Lower leg skin (tissue), 4 donors: Measurements from ENCODE around the gene GPC1. TPM values are rescaled to one million over a fixed set of nuclear protein-coding genes. Genes with fewer than 3 reads are reported as not detected.
A peak's percentile ranks its signal among the peaks of the same experiment; 100 is the strongest.

Source experiments
- DNase-seq, 2 donors: peaks; one replicate each; pipeline ENCODE4 v3.0.0-alpha.2; 2019; ENCODE audit warnings: low spot score in 2 of 2
- H3K4me3 ChIP-seq: fragments of 200-600 bp; sonication (generic); 2 replicates; pipeline ENCODE4 v1.5.1; 2017; ENCODE audit warnings: mild to moderate bottlenecking, low read depth; ENCODE audit not compliant: poor library complexity, severe bottlenecking
- POLR2A ChIP-seq, 2 donors: fragments of 450-650 bp; IDR thresholded peaks; one replicate each; pipeline ENCODE4 v1.6.1; 2016 to 2017; ENCODE audit warnings: antibody characterized with exemption in 2 of 2, mild to moderate bottlenecking in 1 of 2, moderate library complexity in 1 of 2
- WGBS, 2 donors: methylation state at CpG; one replicate each; pipeline ENCODE4 v1.1.5; 2018; 5-methylcytosine and 5-hydroxymethylcytosine counted together
- intact Hi-C: fragments of 100-400 bp; cut with DNase I; formaldehyde crosslinking; loops from one replicate; pipeline ENCODE4 v1.15.0; 2023; ENCODE audit warnings: low total_unique reads
- total RNA-seq, 4 donors: library from RNA; depleted of rRNA; stranded (reverse); fragments of >200 nt; gene quantifications; one replicate each; pipeline ENCODE4 v1.1.0, GENCODE V29; 2016
- TF ChIP-seq, protein P1 (sequence below), 3 donors: fragments of 450-650 bp; IDR thresholded peaks; one replicate each; pipeline ENCODE4 v1.5.1; 2016; ENCODE audit warnings: antibody characterized with exemption in 3 of 3, mild to moderate bottlenecking in 3 of 3, moderate library complexity in 2 of 3

The GPC1 gene
- total RNA-seq, 4 donors from 2014 or later = 87.6 to 145 (median 114) TPM

DNA sequence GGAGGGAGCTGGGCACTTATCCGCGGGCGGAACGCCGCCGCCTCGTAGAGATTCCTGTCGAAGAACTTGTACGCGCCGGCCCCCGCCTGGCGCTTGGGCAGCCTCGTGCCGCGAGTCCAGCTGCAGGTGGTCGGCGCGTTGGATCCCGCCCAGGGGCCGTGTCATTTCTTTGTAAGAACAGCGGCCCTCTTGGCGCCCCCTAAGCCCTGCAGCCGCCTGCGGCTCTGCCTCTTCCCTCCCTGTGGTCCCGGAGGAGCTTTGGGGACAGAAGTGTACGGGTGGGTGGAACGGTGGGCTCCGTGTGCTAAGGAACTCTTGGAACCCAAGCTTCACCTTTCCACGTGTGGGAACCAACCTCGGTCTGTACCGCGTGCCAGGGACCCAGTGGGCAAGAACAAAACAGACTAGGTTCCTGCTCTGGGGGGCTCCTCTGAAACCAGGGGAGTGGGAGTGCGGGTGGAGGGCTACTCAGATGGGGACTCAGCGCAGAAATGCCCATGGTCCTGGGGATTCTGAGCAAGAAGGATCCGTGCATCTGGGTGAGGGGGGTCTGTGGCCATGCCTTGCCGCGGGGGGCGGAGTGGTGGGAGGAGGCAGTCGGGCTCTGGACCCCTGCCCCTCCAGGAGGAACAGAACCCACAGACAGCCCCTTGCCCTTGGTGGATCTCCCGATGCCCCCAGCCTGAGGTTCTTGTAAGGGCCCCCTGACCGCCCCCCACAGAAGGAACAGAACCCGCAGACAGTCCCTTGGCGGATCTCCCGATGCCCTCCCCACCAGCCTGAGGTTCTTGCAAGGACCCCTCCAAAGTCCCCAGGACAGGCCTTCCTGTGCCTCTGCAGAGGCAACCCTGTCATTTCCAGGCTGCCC, 1.5 kb downstream of the GPC1 start:
- peak in 1 of 2 donors; percentile 85 for DNase-seq
- intact Hi-C loops = loop anchor here (5.0 kb wide), 1 partner anchor 205 kb away; no protein-coding TSS in a partner anchor
- 24 to 37% methylated on average over 17 to 21 of the region's 45 CpGs for WGBS, 2 donors
- TF ChIP-seq POLR2A (IDR thresholded peaks at IDR 0.05) = no peak
- TF ChIP-seq, protein P1, sequence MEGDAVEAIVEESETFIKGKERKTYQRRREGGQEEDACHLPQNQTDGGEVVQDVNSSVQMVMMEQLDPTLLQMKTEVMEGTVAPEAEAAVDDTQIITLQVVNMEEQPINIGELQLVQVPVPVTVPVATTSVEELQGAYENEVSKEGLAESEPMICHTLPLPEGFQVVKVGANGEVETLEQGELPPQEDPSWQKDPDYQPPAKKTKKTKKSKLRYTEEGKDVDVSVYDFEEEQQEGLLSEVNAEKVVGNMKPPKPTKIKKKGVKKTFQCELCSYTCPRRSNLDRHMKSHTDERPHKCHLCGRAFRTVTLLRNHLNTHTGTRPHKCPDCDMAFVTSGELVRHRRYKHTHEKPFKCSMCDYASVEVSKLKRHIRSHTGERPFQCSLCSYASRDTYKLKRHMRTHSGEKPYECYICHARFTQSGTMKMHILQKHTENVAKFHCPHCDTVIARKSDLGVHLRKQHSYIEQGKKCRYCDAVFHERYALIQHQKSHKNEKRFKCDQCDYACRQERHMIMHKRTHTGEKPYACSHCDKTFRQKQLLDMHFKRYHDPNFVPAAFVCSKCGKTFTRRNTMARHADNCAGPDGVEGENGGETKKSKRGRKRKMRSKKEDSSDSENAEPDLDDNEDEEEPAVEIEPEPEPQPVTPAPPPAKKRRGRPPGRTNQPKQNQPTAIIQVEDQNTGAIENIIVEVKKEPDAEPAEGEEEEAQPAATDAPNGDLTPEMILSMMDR (IDR thresholded peaks at IDR 0.05) = no peak
- H3K4me3 ChIP-seq = peak overlapping the region; percentile 58

DNA sequence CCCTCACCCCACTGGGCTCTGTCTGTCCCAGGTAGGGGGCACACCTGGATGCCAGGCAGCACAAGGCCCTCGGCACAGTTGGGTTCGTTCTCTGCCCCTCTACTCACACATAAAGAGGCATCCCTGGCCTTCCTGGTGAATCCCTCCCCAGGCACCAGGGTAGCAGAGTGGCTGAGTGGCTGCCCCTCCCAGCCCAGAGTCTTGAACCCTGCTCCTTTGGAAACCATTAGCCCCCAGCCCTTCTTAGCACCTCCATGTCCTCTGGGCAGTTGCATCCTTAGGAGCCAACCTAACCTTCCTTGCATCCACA, 2.0 kb downstream of the GPC1 start:
- no peak overlapping the region for H3K4me3 ChIP-seq
- WGBS, 2 donors = 40% methylated on average over 2 of the region's 2 CpGs; no CpG with 5 or more reads in 1 of the 2 donors
- intact Hi-C loops = loop anchor here (5.0 kb wide), 1 partner anchor 205 kb away; no protein-coding TSS in a partner anchor
- TF ChIP-seq POLR2A (IDR thresholded peaks at IDR 0.05) = no peak
- TF ChIP-seq, protein P1 (IDR thresholded peaks at IDR 0.05) = no peak
- DNase-seq = peak in 1 of 2 donors; percentile 82

DNA sequence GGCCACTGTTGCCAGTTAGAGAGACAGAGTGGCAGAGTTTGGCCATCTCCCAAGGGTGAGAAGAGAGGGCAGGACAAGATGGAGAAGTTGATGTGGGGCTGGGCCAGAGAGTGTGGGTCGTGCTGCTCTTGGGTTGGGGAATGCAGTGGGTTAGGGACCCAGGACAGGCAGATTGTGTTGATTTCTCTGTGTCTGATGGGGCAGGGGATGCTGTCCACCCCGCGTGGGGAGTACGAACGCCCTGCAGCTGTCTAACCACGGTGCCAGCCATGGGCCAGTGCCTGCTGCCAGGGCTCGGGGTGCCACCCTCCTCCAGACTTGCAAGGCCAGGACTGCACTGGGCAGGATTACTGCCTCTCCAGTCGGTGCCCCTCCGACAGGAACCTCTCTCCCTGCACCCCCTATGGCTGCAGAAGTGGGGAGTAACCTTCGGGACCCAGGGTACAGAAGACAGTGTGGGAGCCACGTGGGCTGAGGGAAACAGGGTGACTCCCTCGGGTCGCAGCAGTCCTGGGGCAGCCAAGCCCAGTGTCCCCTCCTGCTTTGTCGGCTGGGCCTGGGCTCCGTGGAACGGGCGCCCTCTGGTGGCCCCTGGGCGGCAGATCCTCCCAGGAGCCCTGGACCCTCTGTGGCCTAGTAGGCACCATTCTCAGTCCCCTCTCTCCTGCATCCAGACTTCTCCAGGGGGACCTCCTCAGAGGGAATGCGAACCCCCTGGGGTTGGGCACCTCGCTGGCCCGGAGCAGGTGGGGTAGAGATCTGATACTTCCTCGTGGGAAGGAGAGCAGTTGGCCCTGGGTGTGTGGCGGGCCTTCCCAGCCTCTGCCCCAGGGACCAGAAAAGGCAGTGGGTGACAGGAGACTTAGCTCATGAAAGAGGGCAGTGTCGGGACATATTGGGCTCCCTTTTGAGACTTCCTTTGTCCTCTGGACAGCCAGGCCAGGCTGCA, 2.7 kb downstream of the GPC1 start:
- peak in 1 of 2 donors; percentile 94 for DNase-seq
- TF ChIP-seq, protein P1 (IDR thresholded peaks at IDR 0.05) = peak in 1 of 3 donors; percentile 73
- no peak for TF ChIP-seq POLR2A (IDR thresholded peaks at IDR 0.05)
- no peak overlapping the region for H3K4me3 ChIP-seq
- WGBS, 2 donors = 3 to 22% methylated on average over 12 to 20 of the region's 24 CpGs
- intact Hi-C loops = loop anchor here (5.0 kb wide), 1 partner anchor 206 kb away; no protein-coding TSS in a partner anchor

DNA sequence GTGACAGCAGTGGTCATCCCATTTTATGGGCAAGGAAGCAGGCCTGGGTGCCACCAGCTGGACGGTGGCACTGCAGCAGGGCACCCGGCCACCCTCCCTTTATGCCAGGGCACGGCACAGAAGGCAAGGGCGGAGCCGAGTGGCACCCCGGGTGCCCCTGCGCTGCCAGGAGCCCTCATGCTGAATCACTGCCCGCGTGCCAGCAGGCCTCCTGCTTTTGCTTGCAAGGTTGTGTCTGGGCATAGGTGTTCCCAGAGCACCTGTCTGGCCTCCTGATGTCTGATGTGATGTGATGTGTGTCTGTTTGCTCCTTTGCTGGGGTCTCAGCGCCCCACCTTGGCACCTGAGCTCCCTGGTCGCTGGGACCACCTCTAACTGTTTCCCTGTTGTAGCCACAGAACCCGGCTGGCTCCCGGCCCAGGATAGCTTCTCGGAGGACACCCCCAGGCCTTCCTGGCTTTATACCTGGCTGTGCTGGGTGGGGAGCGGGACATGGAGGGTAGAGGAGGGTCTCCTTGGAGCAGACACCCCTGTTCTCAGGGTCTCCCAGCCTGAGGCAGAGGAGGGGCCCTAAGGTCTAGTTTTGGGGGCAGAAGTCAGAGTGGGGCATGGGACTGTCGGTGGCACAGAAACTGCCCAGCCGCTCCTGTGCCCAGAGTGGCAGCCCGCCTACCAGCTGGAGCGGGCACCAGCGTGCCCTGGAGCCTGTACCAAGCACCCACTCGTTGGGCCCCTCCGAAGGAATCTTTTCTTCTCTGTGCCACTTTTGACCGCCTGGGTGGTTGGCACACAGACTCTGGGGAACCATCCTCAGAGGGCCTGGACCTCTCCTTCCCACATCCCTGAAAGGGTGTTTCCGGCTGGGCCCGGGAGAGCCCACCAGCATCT, 3.6 kb downstream of the GPC1 start:
- no peak overlapping the region for H3K4me3 ChIP-seq
- 50 to 70% methylated on average over 14 to 20 of the region's 25 CpGs for WGBS, 2 donors
- peak in 1 of 2 donors; percentile 86 for DNase-seq
- TF ChIP-seq POLR2A (IDR thresholded peaks at IDR 0.05) = no peak
- TF ChIP-seq, protein P1 (IDR thresholded peaks at IDR 0.05) = no peak
- intact Hi-C loops = loop anchor here (5.0 kb wide), 1 partner anchor 207 kb away; no protein-coding TSS in a partner anchor

DNA sequence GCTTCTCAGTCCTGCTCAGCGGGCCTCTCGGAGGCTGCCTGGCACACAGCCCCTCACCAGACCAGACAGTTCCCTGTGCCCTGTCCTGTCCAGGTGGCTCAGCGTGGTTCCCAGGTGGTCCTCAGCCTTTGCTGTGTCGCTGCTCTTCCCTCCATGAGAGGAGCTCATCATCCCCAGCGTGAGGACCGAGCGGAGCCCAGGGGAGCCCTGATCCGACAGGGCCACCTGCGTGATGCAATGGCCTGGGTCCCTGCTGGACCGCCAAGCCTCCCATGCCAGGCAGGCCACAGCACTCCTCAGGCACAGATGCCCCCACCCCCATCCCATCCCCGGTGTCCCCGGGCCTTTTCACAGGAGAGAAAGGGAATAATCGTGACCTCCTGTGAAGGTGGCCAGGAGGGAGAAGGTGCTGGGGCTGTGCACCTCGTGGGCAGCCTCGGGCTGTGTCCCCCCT, 4.3 kb downstream of the GPC1 start:
- DNase-seq = peak in 1 of 2 donors; percentile 84
- no peak for TF ChIP-seq POLR2A (IDR thresholded peaks at IDR 0.05)
- TF ChIP-seq, protein P1 (IDR thresholded peaks at IDR 0.05) = no peak
- intact Hi-C loops = loop anchor here (5.0 kb wide), 1 partner anchor 207 kb away; no protein-coding TSS in a partner anchor
- H3K4me3 ChIP-seq = no peak overlapping the region
- WGBS, 2 donors = 75 to 88% methylated on average over 11 to 15 of the region's 15 CpGs
